AG09309 (cell line): ENCODE results near the gene LIMS2.

ENCODE experiments used
- DNase-seq: peaks from one replicate; pipeline ENCODE4 v3.0.0-alpha.2; 2010; ENCODE audit warnings: low read depth
- H3K4me3 ChIP-seq: 2 replicates; pipeline ENCODE4 v1.5.1; 2011; ENCODE audit warnings: mild to moderate bottlenecking, low read depth, low read length, moderate library complexity; ENCODE audit not compliant: control insufficient read depth
- TF ChIP-seq, protein P1 (sequence below): IDR thresholded peaks from 2 replicates; pipeline ENCODE4 v1.5.1; 2011; ENCODE audit warnings: mild to moderate bottlenecking, low read depth, low read length, inconsistent platforms; ENCODE audit not compliant: insufficient read depth, control insufficient read depth; ENCODE audit errors: missing control alignments

LIMS2 gene

DNA sequence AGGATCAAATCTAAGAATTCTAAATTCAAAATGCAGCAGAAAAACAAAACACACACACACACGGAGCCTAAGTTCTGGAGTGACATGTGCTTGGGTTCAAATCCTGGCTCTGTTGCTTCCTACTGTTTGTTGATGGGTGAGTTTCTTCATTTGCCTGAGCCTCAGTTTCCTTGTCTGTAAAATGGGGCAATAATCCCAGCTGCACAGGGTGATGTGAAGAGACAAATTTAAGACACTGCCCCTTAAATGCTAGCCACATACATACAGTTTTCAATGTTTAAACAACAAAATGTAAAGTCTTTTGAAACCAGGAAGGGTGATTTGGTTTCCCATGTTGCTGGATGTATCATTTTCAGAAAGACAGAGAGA is 30.3 kb downstream of the LIMS2 start:
- DNase-seq, result no peak
- TF ChIP-seq, protein P1, sequence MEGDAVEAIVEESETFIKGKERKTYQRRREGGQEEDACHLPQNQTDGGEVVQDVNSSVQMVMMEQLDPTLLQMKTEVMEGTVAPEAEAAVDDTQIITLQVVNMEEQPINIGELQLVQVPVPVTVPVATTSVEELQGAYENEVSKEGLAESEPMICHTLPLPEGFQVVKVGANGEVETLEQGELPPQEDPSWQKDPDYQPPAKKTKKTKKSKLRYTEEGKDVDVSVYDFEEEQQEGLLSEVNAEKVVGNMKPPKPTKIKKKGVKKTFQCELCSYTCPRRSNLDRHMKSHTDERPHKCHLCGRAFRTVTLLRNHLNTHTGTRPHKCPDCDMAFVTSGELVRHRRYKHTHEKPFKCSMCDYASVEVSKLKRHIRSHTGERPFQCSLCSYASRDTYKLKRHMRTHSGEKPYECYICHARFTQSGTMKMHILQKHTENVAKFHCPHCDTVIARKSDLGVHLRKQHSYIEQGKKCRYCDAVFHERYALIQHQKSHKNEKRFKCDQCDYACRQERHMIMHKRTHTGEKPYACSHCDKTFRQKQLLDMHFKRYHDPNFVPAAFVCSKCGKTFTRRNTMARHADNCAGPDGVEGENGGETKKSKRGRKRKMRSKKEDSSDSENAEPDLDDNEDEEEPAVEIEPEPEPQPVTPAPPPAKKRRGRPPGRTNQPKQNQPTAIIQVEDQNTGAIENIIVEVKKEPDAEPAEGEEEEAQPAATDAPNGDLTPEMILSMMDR, result no peak
- H3K4me3 ChIP-seq, result no peak overlapping the region

DNA sequence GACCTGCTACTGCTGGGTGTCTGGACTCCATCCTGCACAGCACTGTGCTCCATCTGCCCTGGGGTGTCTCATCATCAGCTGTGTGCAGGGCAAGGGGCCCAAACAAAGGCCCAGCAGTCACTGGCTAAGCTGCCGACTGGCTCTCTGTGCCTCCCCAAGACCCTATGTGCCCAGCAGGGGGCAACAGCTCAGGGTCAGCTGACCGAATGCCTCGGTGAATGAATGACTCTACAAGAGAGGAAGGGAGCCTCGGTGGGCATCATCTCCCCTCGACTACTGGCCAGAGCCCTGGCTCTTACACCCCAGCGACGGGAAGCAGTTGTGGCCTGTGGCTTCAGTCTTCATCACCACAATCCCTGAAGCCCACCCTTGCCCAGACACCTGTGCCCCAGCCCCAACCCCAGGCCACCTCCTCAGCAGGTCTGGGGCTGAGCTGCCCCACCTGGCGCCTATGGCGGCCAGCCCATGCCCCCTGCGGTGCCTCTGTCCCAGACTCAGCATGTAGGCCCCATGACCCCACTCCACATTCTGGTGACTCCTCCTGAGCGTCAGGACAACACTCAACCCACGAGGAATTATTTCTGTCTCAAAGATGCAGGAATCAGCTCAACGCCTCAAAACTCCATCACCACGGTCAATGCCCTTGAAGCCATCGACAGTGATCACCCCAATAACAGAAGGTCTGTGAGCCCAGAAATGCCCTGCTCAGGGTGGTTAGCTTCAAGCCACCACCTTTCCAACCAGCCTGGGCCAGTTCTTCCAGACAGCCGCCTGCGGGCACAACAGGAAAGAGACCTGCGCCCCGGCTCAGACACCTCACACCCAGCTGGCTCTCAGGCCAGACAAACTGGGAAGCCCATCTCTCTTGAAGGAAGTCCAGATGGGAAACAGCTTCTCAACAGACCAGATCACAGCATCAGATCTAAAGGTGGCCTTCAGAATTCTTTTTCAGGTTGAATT is 31.0 kb downstream of the LIMS2 start:
- TF ChIP-seq, protein P1, result no peak
- no peak overlapping the region for H3K4me3 ChIP-seq
- no peak for DNase-seq

DNA sequence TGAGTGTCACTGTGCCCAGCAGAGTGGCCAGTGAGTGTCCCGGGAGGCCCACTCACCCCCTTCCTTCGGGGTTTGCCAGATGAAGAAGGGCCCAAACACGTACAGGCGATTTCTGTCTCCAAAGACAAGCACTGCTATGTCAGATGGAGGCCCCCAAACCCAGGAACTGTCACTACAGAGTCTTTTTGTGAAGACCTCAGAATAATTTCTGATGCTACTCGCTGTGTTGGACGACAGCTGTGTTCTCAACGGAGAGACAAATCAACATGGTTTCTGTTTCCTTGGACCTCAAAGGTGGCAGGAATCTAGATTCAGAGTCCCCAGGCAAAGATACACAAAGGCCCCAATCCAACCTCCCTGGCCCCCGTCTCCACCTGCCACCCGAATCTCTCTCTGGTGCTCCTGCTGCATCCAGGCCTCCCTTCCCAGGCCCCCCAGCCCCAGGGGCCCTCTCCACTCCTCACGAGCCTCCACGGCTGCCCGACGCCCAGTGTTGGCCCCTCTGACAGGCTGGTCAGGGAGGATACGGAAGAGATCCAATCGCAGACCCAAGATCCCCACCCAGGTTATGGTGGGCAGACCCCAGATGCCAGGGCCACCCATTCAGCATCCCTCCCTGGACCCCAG is 31.8 kb downstream of the LIMS2 start:
- DNase-seq, result no peak
- TF ChIP-seq, protein P1, result no peak
- H3K4me3 ChIP-seq, result no peak overlapping the region

DNA sequence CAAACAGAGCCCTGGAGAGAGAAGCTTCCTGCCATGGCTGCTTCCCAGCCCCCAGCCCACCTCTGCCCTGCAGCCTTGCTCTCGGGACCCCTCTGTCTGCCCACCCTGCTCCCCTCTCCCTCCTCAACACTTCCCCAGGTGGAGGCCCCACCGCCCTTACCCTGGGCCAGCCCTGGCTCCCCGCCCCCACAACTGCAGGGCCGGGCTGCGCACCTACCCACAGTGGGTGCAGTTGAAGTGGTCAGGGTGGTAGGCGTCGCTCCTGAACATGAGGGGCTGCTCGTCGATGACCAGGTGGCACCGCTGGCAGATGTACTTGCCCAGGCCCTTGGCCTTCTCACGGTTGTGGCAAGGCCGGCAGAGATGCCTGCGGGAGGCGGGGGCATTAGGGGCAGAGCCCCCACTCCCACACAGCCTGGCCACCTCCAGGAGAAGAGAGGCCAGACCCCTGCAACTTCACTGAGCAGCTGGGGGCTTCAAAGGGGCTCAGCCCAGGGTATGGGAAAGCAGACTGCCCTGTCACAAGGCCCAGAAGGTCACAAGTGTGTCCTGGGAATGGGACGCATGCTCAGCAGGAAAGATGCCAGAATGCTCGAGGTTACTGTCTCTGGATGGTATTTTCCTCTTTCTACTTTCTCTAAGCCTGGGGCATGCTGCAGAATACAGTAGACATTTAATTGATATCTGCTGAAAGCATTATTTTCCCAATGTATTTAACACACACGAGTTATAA is 32.5 kb downstream of the LIMS2 start:
- H3K4me3 ChIP-seq, result no peak overlapping the region
- TF ChIP-seq, protein P1, result no peak
- DNase-seq, result no peak

DNA sequence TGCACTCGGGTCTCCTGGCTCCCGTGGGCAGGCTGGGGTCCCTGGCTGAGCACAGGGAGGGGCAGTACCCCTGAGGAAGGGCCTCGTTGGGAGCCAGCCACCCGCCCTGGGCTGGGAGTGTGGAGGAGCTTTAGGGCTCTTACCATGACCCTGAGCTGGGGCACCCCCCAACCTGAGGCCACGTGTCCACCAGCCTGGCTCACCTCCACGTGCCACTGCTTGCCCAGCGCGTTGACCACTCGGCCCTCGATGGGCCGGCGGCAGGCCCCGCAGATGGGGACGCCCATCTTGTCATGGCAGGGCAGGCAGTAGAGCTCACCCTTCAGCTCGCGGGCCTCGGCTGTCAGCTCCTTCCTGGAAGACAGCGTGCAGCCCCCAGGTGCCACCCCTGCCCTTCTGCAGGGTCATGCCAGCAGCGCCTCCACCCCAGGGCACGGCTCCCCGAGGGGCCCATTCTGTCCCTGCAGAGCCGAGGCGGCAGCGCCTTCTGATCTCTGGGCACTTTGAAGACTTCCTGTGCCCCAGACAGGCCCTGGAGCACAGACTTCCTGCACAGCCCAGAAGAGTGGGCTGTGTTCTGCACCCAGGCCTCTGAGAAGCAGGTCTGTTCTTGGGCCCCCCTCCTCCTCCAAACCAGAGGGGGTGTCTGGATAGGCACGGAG is 33.4 kb downstream of the LIMS2 start:
- TF ChIP-seq, protein P1, result no peak
- no peak for DNase-seq

DNA sequence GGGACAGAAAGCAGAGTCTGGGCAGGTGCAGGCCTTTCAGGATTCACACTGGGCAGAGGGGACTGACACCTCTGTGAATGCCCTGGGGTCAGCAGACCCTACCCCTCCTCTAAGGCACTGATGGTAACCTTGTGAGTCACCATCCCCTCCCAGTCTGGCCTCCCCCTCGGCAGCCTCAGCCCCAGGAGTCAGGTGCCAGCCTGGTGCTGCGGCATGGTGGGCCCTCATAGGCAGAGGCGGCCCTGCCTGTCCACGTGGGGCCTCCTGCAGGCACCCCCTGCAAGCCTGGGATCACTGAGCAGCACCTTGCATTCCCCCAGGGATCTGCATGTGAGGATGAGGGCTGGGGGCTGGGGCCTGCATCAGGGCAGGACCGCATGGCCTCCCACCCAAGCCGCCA is 34.2 kb downstream of the LIMS2 start:
- TF ChIP-seq, protein P1, result no peak
- no peak overlapping the region for H3K4me3 ChIP-seq
- no peak for DNase-seq

More for the DNA sequence above, 33.4 kb downstream of the LIMS2 start:
- H3K4me3 ChIP-seq, result no peak overlapping the region
